K562 (cell line): ENCODE data around the gene RNASEH2C. TPM values are rescaled to one million over a fixed set of nuclear protein-coding genes. Genes with fewer than 3 reads are reported as not detected.

Experiments
- ATAC-seq: fragments of 200-7000 bp; cut with Tn5 transposase; 3 replicates; pipeline ENCODE4 v1.9.1; 2020; ENCODE audit warnings: moderate library complexity
- BruUV-seq: library from RNA; stranded (reverse); fragments of 400-500 nt; replicated peaks from 2 replicates; lab custom pipeline; 2021; lab: Mats Ljungman, UMichigan
- CTCF ChIA-PET: fragments of 300-600 bp; formaldehyde crosslinking; extraction: SDS; loops from one replicate; lab custom pipeline; 2021; ENCODE audit warnings: low intra/inter-chr PET ratio; lab: Yijun Ruan, JAX
- POLR2A ChIA-PET: fragments of 300-600, 350-650 bp; sonication (Branson Sonifier 250); formaldehyde crosslinking; extraction: SDS; loops from one replicate; lab custom pipeline; 2021; ENCODE audit warnings: antibody characterized with exemption, inconsistent platforms; lab: Yijun Ruan, JAX
- DNase-seq, 4 experiments: peaks; one replicate each; pipeline versions ENCODE4 v3.0.0 to v3.0.0-alpha.2; 2011 to 2018; ENCODE audit warnings: low spot score in 3 of 4, mixed read lengths in 3 of 4; ENCODE audit errors: extremely low read depth in 1 of 4
- FAIRE-seq: peaks from 2 replicates; lab custom pipeline; 2011; peaks lifted over from hg19 to GRCh38; lab: Jason Lieb, UNC
- H2AFZ ChIP-seq: 2 replicates; pipeline ENCODE4 v1.6.0; 2011; ENCODE audit warnings: low read depth, low read length, control low read depth, inconsistent platforms
- H3K27ac ChIP-seq: fragments of 200-600 bp; 3 replicates; pipeline ENCODE4 v1.8.0; 2011; ENCODE audit warnings: low read depth, mild to moderate bottlenecking, control low read depth, inconsistent platforms, low read length, moderate library complexity, mixed read lengths; ENCODE audit errors: extremely low read depth
- H3K27me3 ChIP-seq, 2 experiments: fragments of 300-600 bp in 1 of 2; 2 replicates in 1 of 2; 3 replicates in 1 of 2; pipeline versions ENCODE4 v1.6.0 to v1.8.0; 2011; ENCODE audit warnings: inconsistent platforms in 2 of 2, low read length in 2 of 2, mild to moderate bottlenecking in 1 of 2, mixed read lengths in 1 of 2, moderate library complexity in 1 of 2; ENCODE audit not compliant: control insufficient read depth in 2 of 2, insufficient read depth in 2 of 2
- H3K36me3 ChIP-seq: fragments of 300-600 bp; 3 replicates; pipeline ENCODE4 v1.8.0; 2011; ENCODE audit warnings: mild to moderate bottlenecking, low read length, inconsistent platforms; ENCODE audit not compliant: control insufficient read depth, insufficient read depth
- H3K4me1 ChIP-seq, 2 experiments: fragments of 200-600 bp in 1 of 2; replicated peaks in 1 of 2; 2 replicates in 1 of 2; 3 replicates in 1 of 2; pipeline versions ENCODE4 v1.5.1 to v1.8.0; 2011; ENCODE audit warnings: inconsistent platforms in 2 of 2, low read length in 2 of 2, mild to moderate bottlenecking in 1 of 2, mixed read lengths in 1 of 2, moderate library complexity in 1 of 2; ENCODE audit not compliant: control insufficient read depth in 2 of 2, insufficient read depth in 2 of 2
- H3K4me2 ChIP-seq: 2 replicates; pipeline ENCODE4 v1.6.1; 2011; ENCODE audit warnings: low read length, control low read depth, inconsistent platforms, mixed read lengths; ENCODE audit not compliant: insufficient read depth
- H3K4me3 ChIP-seq: fragments of 200-600 bp; sonication (generic), shearing (Covaris generic); 2 replicates; pipeline ENCODE4 v1.5.1; 2016; ENCODE audit warnings: control low read depth, inconsistent platforms
- H3K79me2 ChIP-seq: fragments of 200-600 bp; 3 replicates; pipeline ENCODE4 v1.8.0; 2011; ENCODE audit warnings: low read length, inconsistent platforms; ENCODE audit not compliant: control insufficient read depth, insufficient read depth
- H3K9ac ChIP-seq, 2 experiments: 2 replicates each; pipeline versions ENCODE4 v1.6.0 to v1.6.1; 2011; ENCODE audit warnings: low read depth in 2 of 2, low read length in 2 of 2, control low read depth in 1 of 2, inconsistent platforms in 1 of 2, mild to moderate bottlenecking in 1 of 2, mixed read lengths in 1 of 2; ENCODE audit not compliant: insufficient read depth in 1 of 2
- H3K9me1 ChIP-seq: one replicate; pipeline ENCODE4 v1.6.0; 2011; ENCODE audit warnings: inconsistent platforms, mild to moderate bottlenecking, low read length, moderate library complexity; ENCODE audit not compliant: control insufficient read depth, insufficient read depth
- H3K9me3 ChIP-seq: replicated peaks from 2 replicates; pipeline ENCODE4 v1.5.1; 2011; ENCODE audit warnings: low read depth, low read length, inconsistent platforms; ENCODE audit not compliant: control insufficient read depth, insufficient read depth
- H4K20me1 ChIP-seq: replicated peaks from 2 replicates; pipeline ENCODE4 v1.6.1; 2011; ENCODE audit warnings: low read length, inconsistent platforms, mixed read lengths; ENCODE audit not compliant: control insufficient read depth, insufficient read depth
- ARHGAP35 ChIP-seq: fragments of 450-650 bp; IDR thresholded peaks from 2 replicates; pipeline ENCODE4 v1.6.1; 2018; ENCODE audit not compliant: partially characterized antibody
- CBFA2T3 ChIP-seq: fragments of 450-650 bp; IDR thresholded peaks from 2 replicates; pipeline ENCODE4 v1.6.1; 2017
- MEIS2 ChIP-seq: fragments of 450-650 bp; IDR thresholded peaks from 2 replicates; pipeline ENCODE4 v1.6.1; 2014; ENCODE audit warnings: mild to moderate bottlenecking; ENCODE audit not compliant: partially characterized antibody
- PBX2 ChIP-seq, 2 experiments: IDR thresholded peaks in 1 of 2; conservative IDR thresholded peaks in 1 of 2; 2 replicates each; pipeline ENCODE4 v1.6.1; 2016; ENCODE audit warnings: low read depth in 2 of 2, mild to moderate bottlenecking in 1 of 2, missing compliant biosample characterization in 1 of 2, missing genetic modification characterization in 1 of 2, moderate library complexity in 1 of 2
- PKNOX1 ChIP-seq: fragments of 450-650 bp; IDR thresholded peaks from 2 replicates; pipeline ENCODE4 v1.6.1; 2016
- ZNF23 ChIP-seq: fragments of 250-450 bp; sonication (Bioruptor Pico); IDR thresholded peaks from 2 replicates; pipeline ENCODE4 v1.4.0; 2020; ENCODE audit warnings: mild to moderate bottlenecking
- WGBS: fragments of 100-300 bp; shearing (Covaris generic); methylation state at CpG from one replicate; pipeline ENCODE4 v1.1.6; 2016; ENCODE audit warnings: low coverage, mixed read lengths; ENCODE audit not compliant: insufficient coverage; ENCODE audit errors: missing lambda C conversion rate; 5-methylcytosine and 5-hydroxymethylcytosine counted together
- in situ Hi-C: fragments of 300-500 bp; cut with MboI; formaldehyde crosslinking; loops from 4 replicates; pipeline ENCODE4 v1.15.0; 2018; ENCODE audit warnings: inconsistent platforms, mixed read lengths
- intact Hi-C: fragments of 100-400 bp; cut with micrococcal nuclease; formaldehyde crosslinking; loops from 2 replicates; pipeline ENCODE4 v1.14.2; 2022
- polyA plus RNA-seq, 8 experiments: library from polyadenylated mRNA; depleted of rRNA in 4 of 8; stranded (reverse) in 5 of 8; unstranded in 3 of 8; fragments of >200 nt; fragmentation: Nextera tagmentation in 2 of 8; fragmentation: Illumina TruSeq in 1 of 8; extraction: Ambion mirVana in 2 of 8; extraction: Trizol in 1 of 8; gene quantifications; 2 replicates each; pipeline versions ENCODE4 v1.2.1 to v1.2.3, GENCODE V29; 2011 to 2014; ENCODE audit warnings: inconsistent platforms in 1 of 8, missing spikeins in 1 of 8
- total RNA-seq, 7 experiments: library from RNA; depleted of rRNA in 6 of 7; stranded (reverse); fragments of >200 nt in 6 of 7; fragmentation: Illumina TruSeq in 2 of 7; extraction: Trizol in 2 of 7; gene quantifications; 2 replicates each; pipeline versions ENCODE4 v1.2.1 to v1.2.3, GENCODE V29; 2011 to 2021; ENCODE audit warnings: low replicate concordance in 1 of 7
- TF ChIP-seq, protein P1 (sequence below): IDR thresholded peaks from 3 replicates; pipeline ENCODE4 v1.6.1; 2011; ENCODE audit warnings: borderline replicate concordance, mild to moderate bottlenecking, moderate library complexity; ENCODE audit not compliant: insufficient read length; ENCODE audit errors: extremely low read depth

RNASEH2C gene
- total and polyA plus RNA-seq, 9 of the 15 experiments (the other 6 are each of a cell fraction or from before 2014, with no cell fraction given), result 5.4 to 78.2 (median 15.6) TPM

- H3K79me2 ChIP-seq, result no peaks in the 10 kb centered on the region
- TF ChIP-seq ARHGAP35 (peak; percentile 78), MEIS2 (peak; percentile 71), CBFA2T3 (peak; percentile 37; the same call in 1 of the 2 replicates), ZNF23 (CRISPR knock-in tag) (no peak), PBX2 (CRISPR knock-in tag; IDR thresholded peaks at IDR 0.05; ENCODE audit: low read depth) (no peak), PBX2 (tag; conservative IDR thresholded peaks at IDR 0.05; ENCODE audit: low read depth) (0 out of 2 replicates have a peak, but pooled peaks have one; percentile 46), PKNOX1 (peak; percentile 87)
- TF ChIP-seq, protein P1, sequence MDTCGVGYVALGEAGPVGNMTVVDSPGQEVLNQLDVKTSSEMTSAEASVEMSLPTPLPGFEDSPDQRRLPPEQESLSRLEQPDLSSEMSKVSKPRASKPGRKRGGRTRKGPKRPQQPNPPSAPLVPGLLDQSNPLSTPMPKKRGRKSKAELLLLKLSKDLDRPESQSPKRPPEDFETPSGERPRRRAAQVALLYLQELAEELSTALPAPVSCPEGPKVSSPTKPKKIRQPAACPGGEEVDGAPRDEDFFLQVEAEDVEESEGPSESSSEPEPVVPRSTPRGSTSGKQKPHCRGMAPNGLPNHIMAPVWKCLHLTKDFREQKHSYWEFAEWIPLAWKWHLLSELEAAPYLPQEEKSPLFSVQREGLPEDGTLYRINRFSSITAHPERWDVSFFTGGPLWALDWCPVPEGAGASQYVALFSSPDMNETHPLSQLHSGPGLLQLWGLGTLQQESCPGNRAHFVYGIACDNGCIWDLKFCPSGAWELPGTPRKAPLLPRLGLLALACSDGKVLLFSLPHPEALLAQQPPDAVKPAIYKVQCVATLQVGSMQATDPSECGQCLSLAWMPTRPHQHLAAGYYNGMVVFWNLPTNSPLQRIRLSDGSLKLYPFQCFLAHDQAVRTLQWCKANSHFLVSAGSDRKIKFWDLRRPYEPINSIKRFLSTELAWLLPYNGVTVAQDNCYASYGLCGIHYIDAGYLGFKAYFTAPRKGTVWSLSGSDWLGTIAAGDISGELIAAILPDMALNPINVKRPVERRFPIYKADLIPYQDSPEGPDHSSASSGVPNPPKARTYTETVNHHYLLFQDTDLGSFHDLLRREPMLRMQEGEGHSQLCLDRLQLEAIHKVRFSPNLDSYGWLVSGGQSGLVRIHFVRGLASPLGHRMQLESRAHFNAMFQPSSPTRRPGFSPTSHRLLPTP, result no peak
- in situ Hi-C loops, result no loop called here
- no peaks in the 10 kb centered on the region; the same call in 1 of the 2 replicates for H3K9me3 ChIP-seq
- FAIRE-seq (no peak), DNase-seq (no peak), ATAC-seq (no peak)
- no peaks in the 10 kb centered on the region for H4K20me1 ChIP-seq
- ChIA-PET CTCF (no interaction called here), POLR2A (interaction anchor here (0.6 to 1.5 kb wide), 4 partner anchors 14 to 117 kb away, joined by 3 to 5 read pairs (median 3); partner anchors contain the start of gene CFL1)
- no TSS peak for BruUV-seq
- peaks cover 4 to 15% of the 10 kb centered on the region in 2 experiments; a peak in 3 of 5 replicates for H3K4me1 ChIP-seq
- H3K36me3 ChIP-seq, result no peaks in the 10 kb centered on the region
- H3K27me3 ChIP-seq, result peaks cover 4 to 19% of the 10 kb centered on the region in 2 experiments; a peak in 3 of 5 replicates
- no peak overlapping the region for H3K27ac ChIP-seq
- H3K4me3 ChIP-seq, result no peak overlapping the region
- intact Hi-C loops, result no loop called here
- H3K9ac ChIP-seq, result no peak overlapping the region
- H2AFZ ChIP-seq, result no peak overlapping the region
- H3K9me1 ChIP-seq, result no peaks in the 10 kb centered on the region
- H3K4me2 ChIP-seq, result no peak overlapping the region
- WGBS, result 7% methylated on average over 8 of the region's 8 CpGs
Observed at GRCh38 chr11:65741185-65741584, 20.6 kb upstream of the RNASEH2C start.
